OCI-M1 (cell line): ENCODE data around the gene PNCK.

Experiments
- DNase-seq: peaks from one replicate; lab custom pipeline; 2025; lab: John Stamatoyannopoulos, UW

The PNCK gene

DNA sequence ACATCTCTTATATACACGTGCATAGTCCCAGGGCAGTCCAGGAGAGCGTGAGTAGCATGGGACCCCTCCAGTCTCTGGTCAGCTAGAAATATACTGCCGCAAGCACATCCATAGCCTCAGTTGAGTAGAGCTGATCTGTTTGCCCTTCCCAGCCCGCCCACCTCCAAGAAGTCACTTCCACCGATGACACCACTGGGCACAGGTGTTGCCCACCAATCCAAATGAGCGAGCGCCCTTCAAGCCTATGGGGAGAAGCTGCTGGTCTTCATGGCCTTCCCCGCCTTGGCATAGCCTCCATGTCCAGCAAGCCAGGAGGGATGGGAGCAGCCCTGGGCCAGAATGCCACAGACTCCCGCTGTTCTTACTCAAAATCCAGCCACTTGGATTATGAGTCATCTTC is 16.5 kb downstream of the PNCK start:
- DNase-seq: no peak

DNA sequence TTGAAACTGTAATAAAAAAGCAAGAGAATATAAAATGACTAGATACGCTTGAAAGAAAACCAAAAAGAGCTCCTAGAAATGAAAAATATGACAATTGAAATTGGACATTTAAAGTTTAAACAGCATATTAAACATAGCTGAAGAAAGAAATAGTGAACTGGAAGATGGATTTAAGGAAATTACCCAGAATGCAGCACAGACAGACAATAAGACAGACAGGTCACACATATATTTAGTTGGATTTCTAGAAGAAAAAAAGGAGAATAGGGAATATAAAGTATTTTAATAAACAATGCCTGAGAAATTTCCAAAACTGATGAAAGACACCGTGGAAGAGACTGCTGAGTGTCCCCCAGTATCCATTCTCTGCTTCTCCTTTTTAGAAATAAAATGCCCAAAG is 20.1 kb downstream of the PNCK start:
- DNase-seq: no peak

DNA sequence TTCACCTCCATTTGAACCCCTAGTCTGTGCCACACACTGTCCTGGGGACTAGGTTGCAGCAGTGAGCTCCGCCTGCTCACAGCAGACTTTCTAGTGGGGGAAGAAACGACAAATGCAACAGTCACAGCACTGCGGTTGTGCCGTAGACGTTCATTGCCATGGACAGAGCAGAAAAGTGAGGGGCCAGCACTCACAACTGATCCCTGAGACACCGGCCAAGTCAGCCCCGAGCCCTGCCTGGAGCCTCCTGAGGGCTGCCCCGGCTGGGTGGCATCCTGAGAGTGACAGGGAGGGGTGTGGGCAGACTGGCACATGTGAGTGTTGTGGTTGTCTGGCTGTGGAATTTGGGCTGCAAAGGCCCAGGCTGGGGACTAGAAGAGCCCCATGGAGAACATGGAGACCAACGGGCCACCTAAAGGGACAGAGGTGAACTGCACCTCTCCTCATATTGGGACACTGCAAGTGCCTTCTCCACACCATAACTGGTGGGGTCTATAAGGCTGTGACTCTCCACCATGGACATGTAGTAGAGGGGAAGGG is 22.0 kb downstream of the PNCK start:
- peak; percentile 13 for DNase-seq

DNA sequence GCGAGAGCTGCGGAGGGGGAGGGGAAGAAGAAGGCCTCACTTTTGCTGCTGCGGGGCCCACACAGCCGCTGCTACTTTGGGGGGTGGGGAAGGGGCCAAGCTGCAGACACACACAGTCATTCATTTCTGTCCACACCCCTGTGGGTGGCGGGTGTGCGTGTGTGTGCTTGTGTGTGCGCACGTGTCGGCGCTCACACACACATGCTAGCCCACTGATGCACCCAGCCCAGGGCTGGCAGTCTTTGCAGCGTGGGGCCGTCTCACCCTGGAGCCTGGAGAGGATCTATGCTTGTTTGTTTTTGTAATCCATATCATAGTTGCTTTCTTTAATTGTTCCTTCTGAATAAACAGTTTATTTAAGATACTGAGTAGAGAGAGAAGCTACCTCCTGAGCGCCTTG is 22.7 kb downstream of the PNCK start:
- no peak for DNase-seq

DNA sequence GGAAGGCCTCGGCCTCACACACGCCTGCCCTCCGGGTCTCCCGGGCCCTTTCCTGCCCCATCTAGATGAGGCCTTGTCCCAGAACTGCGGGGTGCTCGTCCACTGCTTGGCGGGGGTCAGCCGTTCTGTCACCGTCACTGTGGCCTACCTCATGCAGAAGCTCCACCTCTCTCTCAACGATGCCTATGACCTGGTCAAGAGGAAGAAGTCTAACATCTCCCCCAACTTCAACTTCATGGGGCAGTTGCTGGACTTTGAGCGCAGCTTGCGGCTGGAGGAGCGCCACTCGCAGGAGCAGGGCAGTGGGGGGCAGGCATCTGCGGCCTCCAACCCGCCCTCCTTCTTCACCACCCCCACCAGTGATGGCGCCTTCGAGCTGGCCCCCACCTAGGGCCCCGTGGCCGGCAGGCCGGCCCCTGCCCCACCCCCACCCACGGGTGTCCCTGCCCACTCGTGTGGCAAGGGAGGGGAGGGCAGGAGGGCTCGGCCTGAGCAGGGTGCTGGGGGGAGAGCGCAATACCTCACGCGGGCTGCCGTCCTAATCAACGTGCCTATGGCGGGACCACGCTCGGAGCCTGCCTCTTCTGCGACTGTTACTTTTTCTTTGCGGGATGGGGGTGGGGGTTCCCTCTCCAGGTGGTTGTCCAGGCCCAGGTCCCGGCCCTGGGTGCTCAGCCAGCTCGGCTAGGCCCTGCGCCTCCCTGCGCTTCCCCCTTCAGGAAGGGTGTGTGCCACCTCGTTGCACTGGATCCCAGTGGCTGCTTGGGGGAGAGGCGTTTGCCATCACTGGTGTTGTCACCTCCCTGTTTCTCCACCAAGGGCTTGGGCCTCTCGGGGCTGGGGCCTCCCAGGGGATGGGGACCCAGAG is 23.5 kb downstream of the PNCK start:
- no peak for DNase-seq

DNA sequence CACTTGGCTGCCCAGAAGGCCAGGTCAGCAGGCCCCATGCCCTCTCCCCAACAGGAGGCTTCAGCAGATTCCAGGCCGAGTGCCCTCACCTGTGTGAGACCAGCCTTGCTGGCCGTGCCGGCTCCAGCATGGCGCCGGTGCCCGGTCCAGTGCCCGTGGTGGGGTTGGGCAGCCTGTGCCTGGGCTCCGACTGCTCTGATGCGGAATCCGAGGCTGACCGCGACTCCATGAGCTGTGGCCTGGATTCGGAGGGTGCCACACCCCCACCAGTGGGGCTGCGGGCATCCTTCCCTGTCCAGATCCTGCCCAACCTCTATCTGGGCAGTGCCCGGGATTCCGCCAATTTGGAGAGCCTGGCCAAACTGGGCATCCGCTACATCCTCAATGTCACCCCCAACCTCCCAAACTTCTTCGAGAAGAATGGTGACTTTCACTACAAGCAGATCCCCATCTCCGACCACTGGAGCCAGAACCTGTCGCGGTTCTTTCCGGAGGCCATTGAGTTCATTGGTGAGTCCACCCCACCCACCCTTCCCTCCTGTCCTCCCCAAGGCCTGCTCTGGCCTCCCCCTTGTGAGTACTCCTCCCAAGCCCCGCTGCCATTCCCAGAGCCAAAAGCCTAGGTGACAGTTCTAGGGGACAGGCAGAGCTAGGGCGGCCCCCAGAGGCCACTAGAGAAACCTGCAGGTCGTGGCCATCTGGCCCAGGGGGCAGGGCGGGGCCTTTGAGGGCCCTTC is 24.3 kb downstream of the PNCK start:
- peak; percentile 62 for DNase-seq

DNA sequence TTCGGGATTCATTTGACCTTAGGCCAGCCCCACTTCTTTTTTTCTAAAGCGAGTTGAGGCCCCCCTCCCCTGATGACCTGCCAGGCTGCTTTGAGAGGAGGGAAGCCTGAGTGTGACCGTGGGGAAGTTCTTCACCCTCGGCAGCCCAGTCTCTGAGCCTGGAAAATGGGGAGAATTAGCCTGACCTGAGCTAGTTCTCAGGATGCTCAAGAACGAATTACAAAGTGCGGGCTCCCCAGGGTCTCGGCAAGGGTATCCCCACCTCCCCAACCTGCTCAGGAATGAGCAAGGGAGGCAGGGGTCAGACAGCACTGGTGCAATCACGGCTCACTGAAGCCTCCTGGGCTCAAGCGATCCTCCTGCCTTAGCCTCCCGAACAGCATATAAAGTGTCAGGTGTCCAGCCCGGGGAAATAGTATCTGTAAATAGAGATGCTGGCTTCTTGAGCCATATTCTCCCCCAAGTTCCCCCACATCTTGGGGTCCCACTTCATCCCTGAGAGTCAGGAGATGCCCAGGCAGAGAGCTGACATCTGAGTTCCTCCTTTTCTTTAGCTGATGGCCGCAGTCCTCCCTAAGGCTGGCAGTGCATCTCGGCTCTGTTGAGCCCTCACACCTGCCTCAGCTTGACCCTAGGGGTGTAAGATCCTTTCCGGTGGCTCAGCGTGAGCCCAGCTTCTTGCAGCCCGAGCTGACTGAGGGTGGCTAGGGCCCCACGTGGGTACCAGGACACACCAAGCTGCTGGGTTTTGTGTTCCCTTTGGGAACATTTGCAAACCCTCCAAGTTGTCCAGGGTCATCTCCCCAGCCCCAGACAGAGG is 25.0 kb downstream of the PNCK start:
- no peak for DNase-seq

DNA sequence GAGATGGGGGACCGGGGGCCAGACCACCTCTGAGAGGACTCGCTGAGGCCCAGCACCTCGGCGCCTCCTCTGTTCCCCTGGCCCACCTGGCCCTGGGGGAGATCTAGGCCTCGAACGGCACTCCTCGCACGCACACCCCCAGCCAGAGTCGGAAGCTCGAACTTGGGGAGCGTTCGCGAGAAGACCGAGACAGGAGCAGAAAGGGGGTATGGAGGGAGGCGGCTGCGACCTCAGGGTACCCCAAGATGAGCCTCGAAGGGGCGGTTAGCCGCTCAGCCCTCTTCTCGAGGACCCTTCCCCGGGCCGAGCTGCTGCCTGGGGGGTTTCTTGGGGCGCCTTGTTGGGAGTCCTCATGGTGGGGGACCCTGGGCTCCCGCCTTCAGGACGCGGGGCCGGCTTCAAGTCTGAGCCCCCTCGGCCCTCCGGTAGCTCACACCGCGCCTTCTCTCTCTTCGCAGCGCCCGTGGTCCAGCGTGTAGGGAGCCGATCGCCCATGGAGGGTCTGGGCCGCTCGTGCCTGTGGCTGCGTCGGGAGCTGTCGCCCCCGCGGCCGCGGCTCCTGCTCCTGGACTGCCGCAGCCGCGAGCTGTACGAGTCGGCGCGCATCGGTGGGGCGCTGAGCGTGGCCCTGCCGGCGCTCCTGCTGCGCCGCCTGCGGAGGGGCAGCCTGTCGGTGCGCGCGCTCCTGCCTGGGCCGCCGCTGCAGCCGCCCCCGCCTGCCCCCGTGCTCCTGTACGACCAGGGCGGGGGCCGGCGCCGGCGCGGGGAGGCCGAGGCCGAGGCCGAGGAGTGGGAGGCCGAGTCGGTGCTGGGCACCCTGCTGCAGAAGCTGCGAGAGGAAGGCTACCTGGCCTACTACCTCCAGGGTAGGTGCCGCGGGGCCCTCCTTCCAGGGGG is 25.9 kb downstream of the PNCK start:
- no peak for DNase-seq

DNA sequence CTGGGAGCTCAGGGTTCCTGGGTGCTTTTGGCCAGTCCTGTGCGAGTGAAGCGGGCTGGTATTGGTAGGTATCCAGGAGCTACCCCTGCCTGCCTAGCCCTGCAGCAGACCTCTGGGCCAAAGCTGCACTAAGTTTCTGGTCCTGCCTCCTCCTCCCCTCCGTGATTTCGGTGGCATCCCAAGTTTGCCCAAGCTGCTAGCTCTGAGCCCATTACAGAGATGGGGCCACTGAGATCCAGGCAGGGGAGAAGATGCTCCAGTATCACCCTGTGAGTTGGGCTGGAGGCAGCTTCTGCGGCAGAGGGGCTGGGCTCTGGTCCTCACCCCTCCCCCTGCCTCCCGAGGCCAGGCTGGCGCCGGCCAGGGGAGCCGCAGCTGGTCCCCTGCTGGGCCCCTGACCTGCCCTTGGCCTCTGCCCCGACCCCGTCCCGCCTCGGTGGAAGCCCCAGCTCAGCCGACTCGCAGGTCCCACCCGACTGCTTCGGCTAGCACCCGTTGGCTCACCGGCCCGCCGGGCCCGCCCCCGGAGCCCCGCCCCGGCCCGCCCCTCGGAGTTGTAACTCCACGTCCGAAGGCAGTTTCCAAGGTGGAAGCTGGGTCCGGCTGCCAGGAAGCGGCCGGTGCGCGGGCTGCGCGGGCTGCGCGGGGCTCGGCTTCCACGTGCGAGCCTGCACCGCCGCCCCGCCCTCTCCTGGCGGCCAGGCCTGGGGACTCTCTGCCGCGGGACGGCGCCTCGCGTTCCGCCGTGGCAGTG is 26.8 kb downstream of the PNCK start, which contains the start of gene DUSP9:
Gene DUSP9 (plus strand): TSS at position 584 of the 754 bp plus-strand sequence. CDS start 751 bp downstream, outside the sequence.
- no peak for DNase-seq

DNA sequence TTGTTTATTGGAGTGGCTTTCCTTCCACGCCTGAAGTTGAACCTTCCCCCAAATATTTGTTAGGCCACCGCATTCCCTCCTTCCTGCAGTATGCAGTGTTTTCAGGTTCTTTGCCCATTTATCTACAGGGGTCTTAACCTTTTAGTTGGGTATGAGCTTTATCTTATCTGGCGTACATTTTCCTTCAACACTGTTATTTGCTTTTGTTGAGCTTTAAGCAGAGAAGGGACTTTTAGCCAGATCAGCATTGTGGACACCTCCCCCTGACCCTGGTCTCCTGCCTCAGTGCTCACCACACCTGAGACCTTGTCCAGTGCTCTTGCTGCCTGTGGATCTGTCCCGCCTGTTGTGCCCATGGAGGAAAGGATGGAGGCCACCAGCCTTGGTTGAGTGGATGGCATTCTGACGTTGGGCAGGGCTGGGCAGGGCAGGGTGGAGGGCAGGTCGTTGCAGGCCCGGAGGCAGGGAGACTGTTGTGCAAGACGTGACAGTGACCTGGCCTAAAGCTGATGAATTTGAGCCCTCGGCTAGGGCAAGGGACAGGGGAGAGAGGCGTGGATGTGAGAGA is 27.6 kb downstream of the PNCK start:
- no peak for DNase-seq

DNA sequence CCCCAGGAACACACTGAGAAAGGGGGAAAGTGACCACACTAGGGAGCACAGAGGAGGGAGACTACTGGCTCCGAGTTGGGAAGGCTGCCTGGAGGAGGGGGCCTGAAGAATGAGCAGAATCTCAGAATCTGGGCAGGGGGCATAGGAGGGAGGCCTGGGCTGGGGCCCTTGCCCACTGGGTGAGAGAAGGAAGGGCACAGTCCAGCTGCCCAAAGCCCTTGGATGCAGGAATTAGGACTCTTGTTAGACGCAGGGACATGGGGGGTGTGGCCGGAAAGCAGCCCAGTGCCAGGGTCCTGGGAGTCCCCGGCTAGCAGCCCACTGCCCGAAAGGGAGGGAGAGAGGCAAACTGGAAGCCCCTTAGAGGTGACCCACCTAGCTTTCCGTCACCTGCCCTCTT is 28.5 kb downstream of the PNCK start:
- no peak for DNase-seq

DNA sequence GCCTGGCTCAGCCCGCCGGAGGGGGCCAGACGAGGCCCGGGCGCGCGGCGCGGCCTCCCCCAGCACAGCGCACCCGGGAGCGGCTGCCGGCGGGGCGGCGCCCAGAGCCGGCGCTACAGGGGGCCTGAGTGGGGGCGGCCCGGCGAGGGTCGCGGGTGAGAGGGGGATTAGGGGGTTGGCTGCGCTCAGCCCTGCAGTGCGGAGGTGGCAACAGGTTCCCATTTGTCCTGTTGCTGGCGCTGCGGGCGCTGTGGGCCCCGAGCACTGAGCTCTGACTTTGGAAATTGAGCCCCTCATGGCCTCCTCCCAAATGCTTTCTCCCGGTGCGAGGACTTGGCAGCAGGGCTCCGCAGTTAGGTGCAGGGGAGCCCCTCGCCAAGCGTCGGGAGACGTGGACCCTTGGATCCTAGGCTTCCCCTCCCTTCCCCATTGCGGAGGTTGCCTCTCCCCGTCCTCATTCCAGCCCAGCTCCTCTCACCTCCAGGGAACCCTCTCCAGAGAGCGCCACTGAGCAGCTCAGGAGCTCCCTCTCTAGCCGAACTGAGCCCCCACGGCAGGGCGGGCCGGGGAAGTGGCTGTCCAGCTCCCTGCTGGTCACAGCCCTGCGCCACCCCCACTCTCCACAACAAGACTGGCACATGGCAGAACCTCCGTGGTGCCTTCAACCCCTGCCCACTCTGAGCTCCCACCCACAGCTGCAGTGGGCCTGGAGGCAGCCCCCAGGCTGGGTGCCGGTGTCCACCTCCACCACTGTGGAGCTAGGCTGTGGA is 29.1 kb downstream of the PNCK start:
- DNase-seq: no peak

DNA sequence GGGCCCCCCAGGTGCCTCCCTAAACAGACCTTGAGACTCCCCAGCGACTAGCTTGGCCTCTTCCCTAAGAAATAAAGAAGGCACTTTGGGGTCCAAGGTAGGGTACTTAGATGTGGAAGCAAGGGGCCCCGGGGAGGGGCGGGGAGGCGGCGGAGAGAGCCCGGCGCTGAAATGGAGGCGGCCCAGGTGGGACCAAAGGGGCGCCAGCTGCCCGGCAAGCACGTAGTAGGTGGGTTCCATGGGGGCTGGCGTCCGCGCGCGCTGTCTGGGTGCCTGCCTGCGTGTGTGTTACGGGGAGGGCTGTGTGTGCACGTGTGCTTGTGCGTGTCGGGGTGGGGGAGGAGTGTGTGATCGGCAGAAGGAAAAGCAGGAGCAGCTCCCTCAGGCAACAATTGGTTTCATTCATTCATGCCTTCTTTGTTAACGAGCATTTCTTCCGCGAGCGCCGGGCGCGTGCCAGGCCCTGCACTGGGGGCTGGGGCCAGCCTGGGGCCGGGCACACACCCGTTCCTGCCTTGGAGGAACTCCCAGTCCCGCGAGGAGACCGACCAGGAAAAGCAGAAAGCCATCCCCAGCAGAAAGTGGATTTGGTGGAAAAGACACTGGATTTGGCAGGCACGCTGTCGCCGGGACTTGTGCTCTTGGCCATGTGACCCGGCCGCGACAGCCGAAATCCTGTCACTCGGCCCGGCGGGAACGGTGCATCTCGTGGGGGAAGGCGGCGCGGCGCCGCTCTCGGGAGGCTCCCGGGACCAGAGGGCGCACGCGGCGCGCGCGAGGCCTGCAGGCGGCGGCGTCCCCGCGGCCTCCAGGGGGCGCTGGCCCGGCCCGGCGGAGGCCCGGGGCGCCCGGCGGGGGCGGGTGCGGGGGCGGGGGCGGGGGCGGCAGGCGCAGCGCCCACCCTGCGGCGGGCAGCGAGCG is 29.9 kb downstream of the PNCK start:
- no peak for DNase-seq

DNA sequence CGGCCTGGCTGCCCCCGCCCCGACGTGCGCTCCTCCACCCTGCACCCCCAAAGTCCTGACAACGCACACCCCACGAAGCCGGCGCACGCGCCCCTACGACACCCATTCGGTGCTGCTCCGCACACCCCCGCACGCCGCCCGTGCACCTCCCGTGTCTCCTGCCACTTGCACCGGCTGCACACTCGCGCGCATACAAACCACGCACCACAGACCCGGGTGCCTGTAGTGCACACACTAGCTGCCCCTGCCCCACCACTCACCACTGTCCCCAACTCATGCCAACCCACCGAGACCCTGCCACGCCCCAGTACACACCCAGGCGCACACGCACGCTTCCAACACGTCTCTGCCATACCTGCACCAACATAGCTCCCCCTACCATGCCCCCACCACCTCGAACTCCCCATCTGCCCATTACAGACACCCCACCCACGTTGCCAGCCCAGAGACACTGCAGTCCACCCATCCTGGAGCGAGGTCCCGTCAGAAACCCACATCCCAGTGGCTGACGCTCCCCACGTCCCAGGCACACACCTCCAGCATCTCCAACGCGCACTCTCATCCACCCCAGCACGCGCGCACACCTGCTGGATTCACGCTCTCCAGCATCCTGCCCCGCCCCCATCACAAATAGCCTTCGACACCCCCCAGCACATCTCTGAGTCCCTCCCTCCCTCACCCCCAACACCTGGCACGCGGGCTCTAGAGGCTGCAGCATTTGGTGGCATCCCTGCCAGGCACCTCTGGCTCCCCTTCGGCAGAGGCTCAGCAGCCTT is 30.8 kb downstream of the PNCK start:
- no peak for DNase-seq

DNA sequence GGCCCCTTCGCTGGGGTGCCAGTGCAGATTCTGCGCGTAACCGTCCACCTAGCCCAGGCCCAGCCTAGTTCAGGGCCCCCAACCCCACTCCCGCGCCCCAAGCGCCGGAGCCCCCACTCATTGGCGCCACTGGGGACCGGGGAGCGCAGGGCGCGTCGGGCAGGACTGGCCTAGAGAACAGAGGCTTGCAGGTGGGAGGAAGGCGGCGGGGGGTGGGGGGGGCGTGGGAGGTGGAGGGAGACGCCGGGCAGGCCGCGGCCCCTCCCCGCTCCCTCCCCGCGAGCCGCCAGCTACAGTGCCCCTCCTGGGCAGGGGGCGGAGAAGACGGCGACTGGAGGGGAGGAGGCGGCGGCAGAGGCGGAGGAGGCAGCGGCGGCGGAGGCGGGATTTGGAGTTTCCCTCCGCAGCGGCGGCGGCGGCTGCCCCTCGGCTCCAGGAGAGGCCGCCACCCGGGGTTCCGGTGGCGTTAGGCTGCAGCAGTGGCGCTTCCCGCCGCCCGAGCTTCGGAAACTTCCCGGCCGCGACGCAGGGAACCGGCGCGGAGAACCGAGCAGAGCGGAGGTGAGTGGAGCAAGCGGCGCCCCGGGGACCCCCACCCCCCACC is 31.5 kb downstream of the PNCK start:
- no peak for DNase-seq

DNA sequence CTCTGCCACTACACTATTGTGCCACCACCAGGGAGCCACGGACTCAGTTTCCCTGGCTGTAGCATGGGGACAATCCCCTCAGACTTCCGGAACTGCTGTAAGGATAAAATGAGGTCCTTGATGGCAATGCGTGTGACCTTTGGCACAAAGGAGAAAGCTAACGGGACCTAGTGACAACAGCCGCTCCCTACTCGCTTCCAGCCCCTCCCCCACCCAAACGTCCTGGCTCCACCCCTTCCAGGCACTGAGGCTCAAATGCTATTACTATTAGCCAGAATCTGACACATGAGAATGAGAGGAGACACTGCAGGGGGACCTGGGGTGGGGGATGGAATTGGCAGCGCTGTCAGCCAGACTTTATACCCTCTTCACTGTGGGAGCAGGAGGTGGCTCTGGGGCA is 32.0 kb downstream of the PNCK start:
- DNase-seq: peak; percentile 0
